Activated T-cell treated with anti-CD3 and anti-CD28 coated beads, Interleukin-2, amount 50 U/mL, for 48 hours (primary cell): Measurements from ENCODE around the gene C15orf62.

Experiments used
- DNase-seq, 2 experiments: peaks; one replicate each; pipeline ENCODE4 v3.0.0-alpha.2; 2020

Gene C15orf62

GRCh38 chr15:40756938-40757337 lies 12.8 kb upstream of the C15orf62 start:
- DNase-seq, result no peak

DNA sequence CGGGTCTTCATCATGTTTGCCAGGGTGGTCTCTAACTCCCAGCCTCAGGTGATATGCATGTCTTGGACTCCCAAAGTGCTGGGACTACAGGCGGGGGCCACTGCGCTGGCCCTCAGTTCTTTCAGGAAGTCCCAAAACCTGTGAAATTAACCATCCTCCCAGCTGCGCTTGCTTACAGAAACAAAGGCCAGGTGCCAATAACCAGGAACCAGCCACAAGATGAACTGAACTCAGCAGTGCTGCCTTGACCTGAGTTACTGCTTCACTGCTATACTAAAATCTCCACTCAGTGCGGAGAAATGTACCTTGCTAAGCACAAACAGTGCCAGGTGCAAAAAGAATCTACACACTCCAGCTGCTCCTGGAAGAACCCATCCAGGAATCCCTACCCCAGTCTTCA lies 9.8 kb upstream of the C15orf62 start:
- DNase-seq, result no peak

GRCh38 chr15:40762919-40763800 lies 6.6 kb upstream of the C15orf62 start:
- peak; percentile 65 to 68 for DNase-seq

GRCh38 chr15:40763801-40764628 lies 5.8 kb upstream of the C15orf62 start, which contains the start of gene GCHFR:
TSS of gene GCHFR (plus strand) at chr15:40764068. CDS start at chr15:40764181, 113 bp downstream.
- peak; percentile 78 to 85 for DNase-seq

DNA sequence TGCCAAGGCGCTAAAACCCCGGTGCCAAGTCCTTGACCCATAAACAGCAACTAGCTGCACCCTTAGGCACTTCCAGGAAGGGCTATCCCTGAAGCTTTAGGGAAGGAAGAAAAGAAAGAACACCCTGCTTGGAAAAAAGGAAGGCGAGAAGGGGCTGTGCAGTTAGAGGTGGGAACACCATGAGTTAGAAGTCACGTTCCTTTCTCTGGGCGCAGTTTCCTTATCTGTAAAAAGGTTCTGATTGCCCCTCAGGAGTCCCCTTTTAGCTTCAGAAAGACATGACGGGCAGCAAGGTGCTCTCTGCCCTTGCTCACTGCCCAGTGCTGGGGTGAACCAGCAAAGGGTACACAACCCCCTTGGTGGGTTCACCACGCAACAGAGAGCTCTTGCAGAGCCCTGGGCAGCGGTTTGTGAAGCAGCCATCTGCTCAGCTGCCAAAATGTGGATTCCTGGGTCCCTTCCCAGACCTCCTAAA lies 5.1 kb upstream of the C15orf62 start:
- peak in 1 of 2 experiments; percentile 37 for DNase-seq

DNA sequence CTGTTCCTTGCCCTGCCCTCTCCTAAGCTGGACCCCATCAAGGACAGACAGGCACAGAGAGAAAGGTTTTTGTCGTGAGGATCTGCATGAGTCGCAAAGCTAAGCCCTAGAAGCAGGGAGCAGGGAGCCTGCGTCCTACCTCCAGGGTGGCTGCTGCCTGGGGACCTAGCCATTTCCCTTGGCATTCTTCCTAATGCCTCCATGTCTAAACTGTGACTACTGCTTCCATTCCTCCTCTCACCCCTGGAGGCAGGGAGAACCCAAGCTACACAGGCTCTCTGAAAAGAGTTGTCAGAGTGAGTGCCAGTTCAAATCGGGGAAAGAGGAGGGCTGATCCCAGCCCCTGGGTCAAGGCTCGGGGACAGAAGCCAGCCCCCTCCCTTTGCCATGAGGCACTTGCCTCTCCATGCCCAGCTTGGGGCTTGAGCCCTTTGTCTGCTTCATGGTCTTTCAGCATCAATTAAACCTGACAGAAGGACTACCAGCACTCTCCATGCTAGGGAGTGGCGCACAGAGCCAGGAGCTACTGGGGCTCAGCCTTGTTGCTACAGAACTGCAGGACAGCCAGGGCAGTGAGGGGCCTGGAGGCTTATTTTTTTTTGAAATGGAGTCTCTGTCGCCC lies 3.5 kb upstream of the C15orf62 start:
- DNase-seq, result no peak

GRCh38 chr15:40766906-40767837 lies 2.6 kb upstream of the C15orf62 start:
- no peak for DNase-seq

- no peak for DNase-seq
Observed at GRCh38 chr15:40767838-40768500, 1.8 kb upstream of the C15orf62 start.

DNA sequence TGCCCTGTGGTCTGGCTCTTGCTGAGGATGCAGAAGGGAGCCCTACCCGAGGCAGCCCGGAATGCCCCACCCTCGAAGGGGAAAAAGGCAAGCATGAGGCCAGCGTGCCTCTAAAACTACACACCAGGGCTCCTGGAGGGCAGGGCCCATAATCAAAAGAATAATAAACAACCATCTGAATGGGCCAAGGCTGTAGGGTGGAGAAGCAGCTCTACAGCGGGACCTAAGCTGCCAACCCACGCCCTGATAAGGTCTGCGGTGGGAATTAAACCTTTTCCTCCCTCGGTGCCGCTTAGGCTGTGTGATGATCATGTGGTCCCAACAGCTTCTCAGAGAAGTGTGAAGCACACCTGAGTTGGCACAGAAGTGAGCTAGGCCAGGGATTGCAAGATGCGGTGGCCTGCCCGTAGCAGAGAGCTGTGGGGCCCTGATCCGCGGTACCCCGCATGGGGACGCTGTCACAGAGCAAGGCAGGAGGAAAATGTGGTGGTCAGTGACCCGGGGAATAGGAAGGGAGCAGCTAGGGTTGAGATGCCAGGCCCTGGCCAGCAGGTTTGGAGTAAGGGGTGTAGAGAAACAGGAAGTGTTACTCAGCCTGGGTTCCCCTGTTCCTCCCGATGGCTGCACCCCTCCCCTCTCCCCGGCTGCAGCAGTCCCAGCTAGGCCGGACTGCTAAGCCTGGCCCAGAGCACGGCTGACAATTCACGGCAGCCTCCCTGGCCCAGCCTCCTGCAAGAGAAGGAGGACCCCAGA lies 1.1 kb upstream of the C15orf62 start:
- DNase-seq, result peak in 1 of 2 experiments; percentile 29

GRCh38 chr15:40770147-40770721 lies 454 bp downstream of the C15orf62 start:
- no peak for DNase-seq

GRCh38 chr15:40771242-40771641 lies 1.5 kb downstream of the C15orf62 start:
- DNase-seq, result no peak

DNA sequence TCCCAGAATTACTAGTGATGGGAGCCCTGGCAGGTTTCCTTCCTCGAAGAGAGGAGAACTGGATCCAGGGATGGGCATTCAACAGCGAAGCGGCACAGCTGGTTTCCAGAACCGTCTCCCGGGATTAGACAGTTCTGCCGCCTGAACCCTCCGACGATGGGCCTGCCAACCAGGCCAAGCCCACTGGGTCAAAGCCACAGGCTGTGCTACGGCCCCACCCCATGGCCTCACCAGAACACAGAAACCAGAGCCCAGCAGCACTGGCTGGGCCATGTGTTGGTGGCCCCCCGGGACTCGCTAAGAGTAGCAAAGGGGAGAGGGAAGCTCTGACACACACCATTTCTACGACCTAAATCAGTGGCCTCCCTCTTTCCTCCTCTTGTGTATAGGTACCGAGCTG lies 2.2 kb downstream of the C15orf62 start:
- no peak for DNase-seq

- DNase-seq, result no peak
Observed at GRCh38 chr15:40773496-40773895, 3.7 kb downstream of the C15orf62 start.

- DNase-seq, result no peak
Observed at GRCh38 chr15:40773902-40774301, 4.1 kb downstream of the C15orf62 start.

- no peak for DNase-seq
Observed at GRCh38 chr15:40775007-40775406, 5.2 kb downstream of the C15orf62 start.

GRCh38 chr15:40775740-40776536 lies 6.2 kb downstream of the C15orf62 start:
- DNase-seq, result no peak

GRCh38 chr15:40776537-40777141 lies 6.9 kb downstream of the C15orf62 start:
- peak in 1 of 2 experiments; percentile 68 for DNase-seq

DNA sequence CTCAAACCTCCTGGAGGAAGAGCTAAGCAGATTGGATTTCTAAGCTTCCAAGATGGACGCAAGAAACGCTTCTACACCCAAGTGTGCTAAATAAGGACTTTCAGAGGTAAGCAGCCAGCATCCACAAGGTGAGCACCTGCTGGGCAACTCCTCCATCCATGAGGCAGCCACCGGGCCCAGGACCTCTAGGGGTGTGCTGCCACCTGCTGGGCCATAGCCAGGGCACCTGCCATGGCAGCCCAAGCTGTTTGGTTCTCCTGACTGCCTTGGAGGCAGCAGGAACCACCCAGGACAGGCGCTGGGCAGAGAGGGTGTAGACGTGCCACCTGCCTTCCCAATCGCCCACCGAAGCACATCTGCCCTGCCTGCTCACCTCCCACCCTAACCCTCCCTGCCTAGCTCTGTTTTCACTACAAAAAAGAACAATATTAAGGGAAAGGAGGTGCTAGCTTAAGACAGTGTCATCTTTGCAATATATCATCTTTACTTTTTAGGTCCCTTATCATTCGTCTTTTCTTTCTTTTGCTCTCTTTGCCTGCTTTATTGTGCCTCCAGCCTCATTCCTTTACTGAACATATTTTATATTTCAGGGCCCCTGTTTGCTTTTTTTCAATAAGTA lies 12.9 kb downstream of the C15orf62 start:
- peak; percentile 81 to 85 for DNase-seq
